Measurements from ENCODE around the gene PRICKLE2.
A peak's percentile ranks its signal among the peaks of the same experiment; 100 is the strongest.

The PRICKLE2 gene

GRCh38 chr3:64240396-64240795, 15.1 kb upstream of the PRICKLE2 start:
- H3K4me1 ChIP-seq (ENCODE audit: insufficient read depth, low read length): peaks cover 19% of the 10 kb centered on the region; the same call in 1 of the 2 replicates
- no peaks in the 10 kb centered on the region for H3K9me3 ChIP-seq (ENCODE audit: control insufficient read depth, insufficient read depth, low read length)
- H3K9ac ChIP-seq (ENCODE audit: low read depth, low read length): no peak overlapping the region
- H3K36me3 ChIP-seq (ENCODE audit: insufficient read depth, low read length): 0 out of 2 replicates have a peak, but pooled peaks cover 2% of the 10 kb centered on the region

- Histone ChIP-seq H3K4me1 (ENCODE audit: insufficient read depth, low read length) (peaks cover 19% of the 10 kb centered on the region; the same call in 1 of the 2 replicates), H3K9me3 (ENCODE audit: control insufficient read depth, insufficient read depth, low read length) (no peaks in the 10 kb centered on the region), H3K36me3 (ENCODE audit: insufficient read depth, low read length) (0 out of 2 replicates have a peak, but pooled peaks cover 2% of the 10 kb centered on the region), H3K9ac (ENCODE audit: low read depth, low read length) (no peak overlapping the region)
These were observed 14.6 kb upstream of the PRICKLE2 start for GRCh38 chr3:64239841-64240240.

- no peak overlapping the region for H3K9ac ChIP-seq (ENCODE audit: low read depth, low read length)
- H3K4me1 ChIP-seq (ENCODE audit: insufficient read depth, low read length): peaks cover 19% of the 10 kb centered on the region; the same call in 1 of the 2 replicates
- H3K36me3 ChIP-seq (ENCODE audit: insufficient read depth, low read length): 0 out of 2 replicates have a peak, but pooled peaks cover 2% of the 10 kb centered on the region
- H3K9me3 ChIP-seq (ENCODE audit: control insufficient read depth, insufficient read depth, low read length): no peaks in the 10 kb centered on the region
These were observed 13.9 kb upstream of the PRICKLE2 start for GRCh38 chr3:64238971-64239667.

- no peak overlapping the region for H3K9ac ChIP-seq (ENCODE audit: low read depth, low read length)
- H3K36me3 ChIP-seq (ENCODE audit: insufficient read depth, low read length): 0 out of 2 replicates have a peak, but pooled peaks cover 2% of the 10 kb centered on the region
- H3K4me1 ChIP-seq (ENCODE audit: insufficient read depth, low read length): peaks cover 18% of the 10 kb centered on the region; the same call in 1 of the 2 replicates
- no peaks in the 10 kb centered on the region for H3K9me3 ChIP-seq (ENCODE audit: control insufficient read depth, insufficient read depth, low read length)
These were observed 11.8 kb upstream of the PRICKLE2 start for GRCh38 chr3:64237083-64237482.

GRCh38 chr3:64235605-64236004, 10.3 kb upstream of the PRICKLE2 start:
- H3K36me3 ChIP-seq (ENCODE audit: insufficient read depth, low read length): 0 out of 2 replicates have a peak, but pooled peaks cover 2% of the 10 kb centered on the region
- H3K4me1 ChIP-seq (ENCODE audit: insufficient read depth, low read length): peaks cover 15% of the 10 kb centered on the region; the same call in 1 of the 2 replicates
- H3K9ac ChIP-seq (ENCODE audit: low read depth, low read length): no peak overlapping the region
- H3K9me3 ChIP-seq (ENCODE audit: control insufficient read depth, insufficient read depth, low read length): no peaks in the 10 kb centered on the region

GRCh38 chr3:64234571-64234970, 9.3 kb upstream of the PRICKLE2 start:
- Histone ChIP-seq H3K36me3 (ENCODE audit: insufficient read depth, low read length) (0 out of 2 replicates have a peak, but pooled peaks cover 2% of the 10 kb centered on the region), H3K4me1 (ENCODE audit: insufficient read depth, low read length) (peaks cover 15% of the 10 kb centered on the region; the same call in 1 of the 2 replicates), H3K9ac (ENCODE audit: low read depth, low read length) (no peak overlapping the region), H3K9me3 (ENCODE audit: control insufficient read depth, insufficient read depth, low read length) (no peaks in the 10 kb centered on the region)

- Histone ChIP-seq H3K36me3 (ENCODE audit: insufficient read depth, low read length) (0 out of 2 replicates have a peak, but pooled peaks cover 2% of the 10 kb centered on the region), H3K9me3 (ENCODE audit: control insufficient read depth, insufficient read depth, low read length) (no peaks in the 10 kb centered on the region), H3K4me1 (ENCODE audit: insufficient read depth, low read length) (0 out of 2 replicates have a peak, but pooled peaks cover 2% of the 10 kb centered on the region), H3K9ac (ENCODE audit: low read depth, low read length) (no peak overlapping the region)
These were observed 7.6 kb upstream of the PRICKLE2 start for GRCh38 chr3:64232821-64233220.

- H3K9me3 ChIP-seq (ENCODE audit: control insufficient read depth, insufficient read depth, low read length): no peaks in the 10 kb centered on the region
- H3K4me1 ChIP-seq (ENCODE audit: insufficient read depth, low read length): peaks cover 7% of the 10 kb centered on the region; the same call in 1 of the 2 replicates
- no peaks in the 10 kb centered on the region for H3K36me3 ChIP-seq (ENCODE audit: insufficient read depth, low read length)
These were observed 4.6 kb upstream of the PRICKLE2 start for GRCh38 chr3:64229903-64230302.

GRCh38 chr3:64228110-64228509, 2.8 kb upstream of the PRICKLE2 start:
- no peaks in the 10 kb centered on the region for H3K9me3 ChIP-seq (ENCODE audit: control insufficient read depth, insufficient read depth, low read length)

More at GRCh38 chr3:64229903-64230302, 4.6 kb upstream of the PRICKLE2 start:
- no peak overlapping the region for H3K9ac ChIP-seq (ENCODE audit: low read depth, low read length)

GRCh38 chr3:64226730-64227129, 1.5 kb upstream of the PRICKLE2 start:
- peaks cover 8% of the 10 kb centered on the region; the same call in 1 of the 2 replicates for H3K4me1 ChIP-seq (ENCODE audit: insufficient read depth, low read length)
- H3K36me3 ChIP-seq (ENCODE audit: insufficient read depth, low read length): no peaks in the 10 kb centered on the region
- H3K9ac ChIP-seq (ENCODE audit: low read depth, low read length): no peak overlapping the region
- H3K9me3 ChIP-seq (ENCODE audit: control insufficient read depth, insufficient read depth, low read length): no peaks in the 10 kb centered on the region

More at GRCh38 chr3:64228110-64228509, 2.8 kb upstream of the PRICKLE2 start:
- Histone ChIP-seq H3K36me3 (ENCODE audit: insufficient read depth, low read length) (no peaks in the 10 kb centered on the region), H3K9ac (ENCODE audit: low read depth, low read length) (no peak overlapping the region), H3K4me1 (ENCODE audit: insufficient read depth, low read length) (peaks cover 7% of the 10 kb centered on the region; the same call in 1 of the 2 replicates)

- Histone ChIP-seq H3K9me3 (ENCODE audit: control insufficient read depth, insufficient read depth, low read length) (no peaks in the 10 kb centered on the region), H3K4me1 (ENCODE audit: insufficient read depth, low read length) (peaks cover 16% of the 10 kb centered on the region; the same call in 1 of the 2 replicates), H3K36me3 (ENCODE audit: insufficient read depth, low read length) (no peaks in the 10 kb centered on the region), H3K9ac (ENCODE audit: low read depth, low read length) (peak overlapping the region; percentile 2; the same call in 1 of the 2 replicates)
These were observed 631 bp upstream of the PRICKLE2 start for GRCh38 chr3:64225695-64226499.

GRCh38 chr3:64223791-64224745, 1.2 kb downstream of the PRICKLE2 start:
- peaks cover 27% of the 10 kb centered on the region for H3K4me1 ChIP-seq (ENCODE audit: insufficient read depth, low read length)
- H3K9ac ChIP-seq (ENCODE audit: low read depth, low read length): no peak overlapping the region; the same call in 1 of the 2 replicates
- H3K36me3 ChIP-seq (ENCODE audit: insufficient read depth, low read length): no peaks in the 10 kb centered on the region
- no peaks in the 10 kb centered on the region for H3K9me3 ChIP-seq (ENCODE audit: control insufficient read depth, insufficient read depth, low read length)

- Histone ChIP-seq H3K9ac (ENCODE audit: low read depth, low read length) (no peak overlapping the region), H3K9me3 (ENCODE audit: control insufficient read depth, insufficient read depth, low read length) (no peaks in the 10 kb centered on the region), H3K4me1 (ENCODE audit: insufficient read depth, low read length) (peaks cover 30% of the 10 kb centered on the region), H3K36me3 (ENCODE audit: insufficient read depth, low read length) (no peaks in the 10 kb centered on the region)
These were observed 2.7 kb downstream of the PRICKLE2 start for GRCh38 chr3:64222501-64223111.
